Activated CD4-positive, alpha-beta T cell treated with anti-CD3 and anti-CD28 coated beads for 48 hours (primary cell): ENCODE results near the gene S100A12.

Experiments
- DNase-seq: peaks from one replicate; pipeline ENCODE4 v3.0.0-alpha.2; 2020

S100A12 gene

GRCh38 chr1:153365696-153366095 is 9.7 kb downstream of the S100A12 start:
- no peak for DNase-seq

GRCh38 chr1:153364766-153365666 is 10.4 kb downstream of the S100A12 start:
- DNase-seq: no peak

- DNase-seq: no peak
These were observed 11.3 kb downstream of the S100A12 start for GRCh38 chr1:153364156-153364555.

GRCh38 chr1:153363641-153364040 is 11.8 kb downstream of the S100A12 start:
- no peak for DNase-seq

- DNase-seq: no peak
These were observed 13.1 kb downstream of the S100A12 start for GRCh38 chr1:153362187-153362775.

- no peak for DNase-seq
These were observed 13.8 kb downstream of the S100A12 start for GRCh38 chr1:153361480-153362109.

- DNase-seq: no peak
These were observed 14.6 kb downstream of the S100A12 start for GRCh38 chr1:153360592-153361479.

GRCh38 chr1:153360190-153360589 is 15.2 kb downstream of the S100A12 start:
- no peak for DNase-seq

GRCh38 chr1:153359241-153359640 is 16.2 kb downstream of the S100A12 start:
- DNase-seq: no peak

GRCh38 chr1:153358691-153358975 is 16.8 kb downstream of the S100A12 start:
- DNase-seq: no peak

- no peak for DNase-seq
These were observed 17.3 kb downstream of the S100A12 start, which contains the start of gene S100A9 for GRCh38 chr1:153357853-153358690. Gene S100A9 (plus strand): TSS chr1:153357854. CDS start chr1:153358284, 430 bp downstream.

GRCh38 chr1:153357076-153357852 is 18.2 kb downstream of the S100A12 start:
- DNase-seq: no peak

GRCh38 chr1:153356392-153357075 is 18.9 kb downstream of the S100A12 start:
- DNase-seq: no peak

GRCh38 chr1:153355445-153356071 is 19.9 kb downstream of the S100A12 start:
- peak; percentile 64 for DNase-seq

- DNase-seq: no peak
These were observed 20.8 kb downstream of the S100A12 start for GRCh38 chr1:153354515-153355193.

GRCh38 chr1:153353226-153353947 is 22.0 kb downstream of the S100A12 start:
- no peak for DNase-seq

- DNase-seq: peak; percentile 75
These were observed 22.9 kb downstream of the S100A12 start for GRCh38 chr1:153352523-153352922.

- DNase-seq: no peak
These were observed 25.0 kb downstream of the S100A12 start for GRCh38 chr1:153350321-153350957.
